Neural cell (in vitro differentiated cells): ENCODE measurements around the gene CHADL. TPM values are rescaled to one million over a fixed set of nuclear protein-coding genes. Genes with fewer than 3 reads are reported as not detected.

Experiments
- H2AFZ ChIP-seq: fragments of 200-600, 300-800 bp; sonication (generic), shearing (Covaris generic); 2 replicates; pipeline ENCODE4 v1.6.0; 2014; ENCODE audit warnings: low read depth, mild to moderate bottlenecking, antibody characterized with exemption, low read length, moderate library complexity
- H3F3A ChIP-seq: fragments of 200-600 bp; shearing (Covaris generic); 2 replicates; pipeline ENCODE4 v1.6.1; 2016; ENCODE audit warnings: mild to moderate bottlenecking, moderate library complexity, mixed read lengths, antibody characterized with exemption, low read length; ENCODE audit not compliant: insufficient read depth, poor library complexity, severe bottlenecking
- H3K27ac ChIP-seq: fragments of 200-600, 300-800 bp; sonication (generic), shearing (Covaris generic); 2 replicates; pipeline ENCODE4 v1.5.1; 2014; ENCODE audit warnings: mild to moderate bottlenecking, low read length, moderate library complexity
- H3K27me3 ChIP-seq: fragments of 300-800, 200-600 bp; sonication (generic), shearing (Covaris generic); 2 replicates; pipeline ENCODE4 v1.6.0; 2014; ENCODE audit warnings: mild to moderate bottlenecking, low read depth, low read length, moderate library complexity; ENCODE audit not compliant: insufficient read depth
- H3K36me3 ChIP-seq: fragments of 300-800, 200-600 bp; sonication (generic), shearing (Covaris generic); 2 replicates; pipeline ENCODE4 v1.5.1; 2014; ENCODE audit warnings: mild to moderate bottlenecking, antibody characterized with exemption, low read length, moderate library complexity; ENCODE audit not compliant: insufficient read depth
- H3K4me2 ChIP-seq: fragments of 300-800, 200-600 bp; sonication (generic), shearing (Covaris generic); 2 replicates; pipeline ENCODE4 v1.6.0; 2014; ENCODE audit warnings: mild to moderate bottlenecking, low read length
- H3K4me3 ChIP-seq: fragments of 300-800, 200-600 bp; sonication (generic), shearing (Covaris generic); 2 replicates; pipeline ENCODE4 v1.5.1; 2014; ENCODE audit warnings: mild to moderate bottlenecking, low read length, moderate library complexity
- H3K79me2 ChIP-seq: fragments of 200-600 bp; shearing (Covaris generic); replicated peaks from 2 replicates; pipeline ENCODE4 v1.6.0; 2014; ENCODE audit warnings: mild to moderate bottlenecking, low read length, moderate library complexity; ENCODE audit not compliant: insufficient read depth
- H3K9ac ChIP-seq: fragments of 300-800, 200-600 bp; sonication (generic), shearing (Covaris generic); 2 replicates; pipeline ENCODE4 v1.6.1; 2016; ENCODE audit warnings: mild to moderate bottlenecking, low read length, mixed read lengths
- H3K9me2 ChIP-seq: fragments of 200-600 bp; shearing (Covaris generic); 2 replicates; pipeline ENCODE4 v1.6.1; 2016; ENCODE audit warnings: mild to moderate bottlenecking, low read length, mixed read lengths; ENCODE audit not compliant: insufficient read depth
- H3K9me3 ChIP-seq: fragments of 200-600, 300-800 bp; sonication (generic), shearing (Covaris generic); 2 replicates; pipeline ENCODE4 v1.6.1; 2016; ENCODE audit warnings: mild to moderate bottlenecking, mixed run types, low read length, moderate library complexity, mixed read lengths
- H4K20me1 ChIP-seq: fragments of 200-600 bp; shearing (Covaris generic); 2 replicates; pipeline ENCODE4 v1.6.1; 2016; ENCODE audit warnings: mild to moderate bottlenecking, mixed run types; ENCODE audit not compliant: insufficient read depth
- EP300 ChIP-seq: fragments of 450-650 bp; conservative IDR thresholded peaks from 2 replicates; pipeline ENCODE4 v1.6.1; 2014; ENCODE audit warnings: antibody characterized with exemption, mild to moderate bottlenecking, moderate library complexity; ENCODE audit not compliant: poor library complexity, severe bottlenecking
- EZH2 ChIP-seq: fragments of 200-600, 300-800 bp; shearing (Covaris generic), sonication (generic); IDR thresholded peaks from 2 replicates; pipeline ENCODE4 v1.6.1; 2014; ENCODE audit warnings: antibody characterized with exemption, low read length, borderline replicate concordance, mild to moderate bottlenecking; ENCODE audit not compliant: insufficient read depth, poor library complexity, severe bottlenecking
- MXI1 ChIP-seq: fragments of 450-650 bp; conservative IDR thresholded peaks from 2 replicates; pipeline ENCODE4 v1.6.1; 2014; ENCODE audit warnings: antibody characterized with exemption, mild to moderate bottlenecking; ENCODE audit not compliant: poor library complexity, severe bottlenecking
- POLR2AphosphoS5 ChIP-seq: IDR thresholded peaks from 2 replicates; pipeline ENCODE4 v1.6.1; 2012
- RAD21 ChIP-seq: fragments of 450-650 bp; conservative IDR thresholded peaks from 2 replicates; pipeline ENCODE4 v1.6.1; 2014; ENCODE audit warnings: antibody characterized with exemption, mild to moderate bottlenecking, moderate library complexity
- SMC3 ChIP-seq: fragments of 450-650 bp; conservative IDR thresholded peaks from 2 replicates; pipeline ENCODE4 v1.6.1; 2014; ENCODE audit warnings: antibody characterized with exemption, mild to moderate bottlenecking, moderate library complexity; ENCODE audit not compliant: poor library complexity
- TAF1 ChIP-seq: IDR thresholded peaks from 2 replicates; pipeline ENCODE4 v1.6.1; 2012; ENCODE audit warnings: low read depth
- polyA plus RNA-seq: library from polyadenylated mRNA; depleted of rRNA; stranded (reverse); fragments of >200 nt; gene quantifications from 2 replicates; pipeline ENCODE4 v1.2.3, GENCODE V29; 2014
- TF ChIP-seq, protein P1 (sequence below): fragments of 450-650 bp; IDR thresholded peaks from 2 replicates; pipeline ENCODE4 v1.5.1; 2014; ENCODE audit warnings: antibody characterized with exemption, mild to moderate bottlenecking, moderate library complexity; ENCODE audit not compliant: poor library complexity, severe bottlenecking
- TF ChIP-seq, protein P2 (sequence below): IDR thresholded peaks from 2 replicates; pipeline ENCODE4 v1.6.1; 2012; ENCODE audit warnings: borderline replicate concordance

Gene CHADL
- polyA plus RNA-seq, 1 donor from 2014 or later = 0.22 TPM

DNA sequence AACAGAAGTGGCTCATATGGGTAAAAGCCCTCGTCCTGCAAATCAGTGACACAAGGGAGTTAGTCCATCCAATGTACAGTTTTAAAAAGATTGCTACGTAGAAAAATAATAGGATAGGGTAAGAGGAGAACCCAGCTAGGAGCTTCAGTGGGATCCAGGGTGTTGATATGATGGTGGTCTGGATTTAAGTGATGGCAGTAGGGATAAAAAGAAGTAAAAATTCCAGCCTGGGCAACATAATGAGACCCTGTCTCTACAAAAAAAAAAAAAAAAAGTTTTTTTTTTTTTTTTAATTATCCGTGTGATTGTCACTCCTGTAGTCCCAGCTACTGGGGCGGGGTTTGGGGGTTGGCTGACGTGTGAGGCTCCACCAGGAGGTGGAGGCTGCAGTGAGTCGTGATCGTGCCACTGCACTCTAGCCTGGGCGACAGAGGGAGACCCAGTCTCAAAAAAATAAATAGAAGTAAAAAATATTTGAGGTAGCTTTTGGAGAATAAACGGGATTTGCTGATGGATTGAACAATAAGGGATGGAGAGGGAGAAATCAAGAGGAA is 42.6 kb downstream of the CHADL start:
- Histone ChIP-seq H3F3A (no peaks in the 10 kb centered on the region), H3K9me2 (no peaks in the 10 kb centered on the region)

GRCh38 chr22:41197038-41197972 is 43.4 kb downstream of the CHADL start:
- Histone ChIP-seq H3K27ac (no peak overlapping the region), H3K9me3 (no peaks in the 10 kb centered on the region), H3K36me3 (no peaks in the 10 kb centered on the region), H3K4me3 (peak overlapping the region; percentile 95), H3K4me2 (peak overlapping the region; percentile 99), H3K9ac (peak overlapping the region; percentile 60), H3F3A (no peaks in the 10 kb centered on the region), H3K79me2 (no peaks in the 10 kb centered on the region), H3K9me2 (no peaks in the 10 kb centered on the region), H2AFZ (peak overlapping the region; percentile 45), H3K27me3 (peaks cover 8% of the 10 kb centered on the region), H4K20me1 (no peaks in the 10 kb centered on the region)
- peak; percentile 27 for TF ChIP-seq RAD21
- TF ChIP-seq, protein P1, sequence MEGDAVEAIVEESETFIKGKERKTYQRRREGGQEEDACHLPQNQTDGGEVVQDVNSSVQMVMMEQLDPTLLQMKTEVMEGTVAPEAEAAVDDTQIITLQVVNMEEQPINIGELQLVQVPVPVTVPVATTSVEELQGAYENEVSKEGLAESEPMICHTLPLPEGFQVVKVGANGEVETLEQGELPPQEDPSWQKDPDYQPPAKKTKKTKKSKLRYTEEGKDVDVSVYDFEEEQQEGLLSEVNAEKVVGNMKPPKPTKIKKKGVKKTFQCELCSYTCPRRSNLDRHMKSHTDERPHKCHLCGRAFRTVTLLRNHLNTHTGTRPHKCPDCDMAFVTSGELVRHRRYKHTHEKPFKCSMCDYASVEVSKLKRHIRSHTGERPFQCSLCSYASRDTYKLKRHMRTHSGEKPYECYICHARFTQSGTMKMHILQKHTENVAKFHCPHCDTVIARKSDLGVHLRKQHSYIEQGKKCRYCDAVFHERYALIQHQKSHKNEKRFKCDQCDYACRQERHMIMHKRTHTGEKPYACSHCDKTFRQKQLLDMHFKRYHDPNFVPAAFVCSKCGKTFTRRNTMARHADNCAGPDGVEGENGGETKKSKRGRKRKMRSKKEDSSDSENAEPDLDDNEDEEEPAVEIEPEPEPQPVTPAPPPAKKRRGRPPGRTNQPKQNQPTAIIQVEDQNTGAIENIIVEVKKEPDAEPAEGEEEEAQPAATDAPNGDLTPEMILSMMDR = peak; percentile 52
- TF ChIP-seq EP300 = no peak
- TF ChIP-seq, protein P2, sequence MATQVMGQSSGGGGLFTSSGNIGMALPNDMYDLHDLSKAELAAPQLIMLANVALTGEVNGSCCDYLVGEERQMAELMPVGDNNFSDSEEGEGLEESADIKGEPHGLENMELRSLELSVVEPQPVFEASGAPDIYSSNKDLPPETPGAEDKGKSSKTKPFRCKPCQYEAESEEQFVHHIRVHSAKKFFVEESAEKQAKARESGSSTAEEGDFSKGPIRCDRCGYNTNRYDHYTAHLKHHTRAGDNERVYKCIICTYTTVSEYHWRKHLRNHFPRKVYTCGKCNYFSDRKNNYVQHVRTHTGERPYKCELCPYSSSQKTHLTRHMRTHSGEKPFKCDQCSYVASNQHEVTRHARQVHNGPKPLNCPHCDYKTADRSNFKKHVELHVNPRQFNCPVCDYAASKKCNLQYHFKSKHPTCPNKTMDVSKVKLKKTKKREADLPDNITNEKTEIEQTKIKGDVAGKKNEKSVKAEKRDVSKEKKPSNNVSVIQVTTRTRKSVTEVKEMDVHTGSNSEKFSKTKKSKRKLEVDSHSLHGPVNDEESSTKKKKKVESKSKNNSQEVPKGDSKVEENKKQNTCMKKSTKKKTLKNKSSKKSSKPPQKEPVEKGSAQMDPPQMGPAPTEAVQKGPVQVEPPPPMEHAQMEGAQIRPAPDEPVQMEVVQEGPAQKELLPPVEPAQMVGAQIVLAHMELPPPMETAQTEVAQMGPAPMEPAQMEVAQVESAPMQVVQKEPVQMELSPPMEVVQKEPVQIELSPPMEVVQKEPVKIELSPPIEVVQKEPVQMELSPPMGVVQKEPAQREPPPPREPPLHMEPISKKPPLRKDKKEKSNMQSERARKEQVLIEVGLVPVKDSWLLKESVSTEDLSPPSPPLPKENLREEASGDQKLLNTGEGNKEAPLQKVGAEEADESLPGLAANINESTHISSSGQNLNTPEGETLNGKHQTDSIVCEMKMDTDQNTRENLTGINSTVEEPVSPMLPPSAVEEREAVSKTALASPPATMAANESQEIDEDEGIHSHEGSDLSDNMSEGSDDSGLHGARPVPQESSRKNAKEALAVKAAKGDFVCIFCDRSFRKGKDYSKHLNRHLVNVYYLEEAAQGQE = no peak
- TF ChIP-seq POLR2AphosphoS5 = no peak
- TF ChIP-seq EZH2 = no peak
- TF ChIP-seq SMC3 = peak; percentile 17
- TF ChIP-seq TAF1 = no peak

More for the DNA sequence above, 42.6 kb downstream of the CHADL start:
- H3K36me3 ChIP-seq = no peaks in the 10 kb centered on the region
- no peaks in the 10 kb centered on the region for H4K20me1 ChIP-seq
- H3K4me3 ChIP-seq = peak overlapping the region; percentile 95
- H3K27me3 ChIP-seq = peaks cover 8% of the 10 kb centered on the region
- no peak overlapping the region for H3K9ac ChIP-seq
- H3K4me2 ChIP-seq = peak overlapping the region; percentile 99
- H3K79me2 ChIP-seq = no peaks in the 10 kb centered on the region
- no peaks in the 10 kb centered on the region for H3K9me3 ChIP-seq
- no peak overlapping the region for H3K27ac ChIP-seq
- no peak overlapping the region for H2AFZ ChIP-seq
- TF ChIP-seq, protein P1 = no peak
- TF ChIP-seq, protein P2 = no peak
- TF ChIP-seq EP300 (no peak), SMC3 (no peak), RAD21 (no peak), MXI1 (no peak), EZH2 (no peak), TAF1 (no peak), POLR2AphosphoS5 (no peak)
